GM21423 (cell line): Measurements from ENCODE around the gene GAGE1.
"Not testable (repeated sequence)": the region's sequence is repeated elsewhere in the genome, so short reads cannot be mapped to it uniquely, and the experiment has no call there.

Experiments
- ATAC-seq: cut with Tn5 transposase; IDR thresholded peaks from one replicate; pipeline ENCODE4 v1.9.1; 2021; ENCODE audit warnings: mild to moderate bottlenecking, moderate library complexity; ENCODE audit not compliant: unreplicated experiment

GAGE1 gene, protein sequence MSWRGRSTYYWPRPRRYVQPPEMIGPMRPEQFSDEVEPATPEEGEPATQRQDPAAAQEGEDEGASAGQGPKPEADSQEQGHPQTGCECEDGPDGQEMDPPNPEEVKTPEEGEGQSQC

DNA sequence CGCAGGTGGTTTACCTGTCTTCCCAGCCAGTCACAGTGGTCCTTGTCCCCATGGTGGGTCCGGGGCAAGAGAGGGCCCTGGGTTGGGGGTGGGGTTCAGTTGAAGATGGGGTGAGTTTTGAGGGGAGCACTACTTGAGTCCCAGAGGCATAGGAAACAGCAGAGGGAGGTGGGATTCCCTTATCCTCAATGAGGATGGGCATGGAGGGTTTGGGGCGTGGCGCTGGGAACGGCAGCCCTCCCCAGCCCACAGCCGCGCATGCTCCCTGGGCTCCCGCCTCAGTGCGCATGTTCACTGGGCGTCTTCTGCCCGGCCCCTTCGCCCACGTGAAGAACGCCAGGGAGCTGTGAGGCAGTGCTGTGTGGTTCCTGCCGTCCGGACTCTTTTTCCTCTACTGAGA lies at the start of gene GAGE1:
GAGE1 (plus strand) TSS at position 301 of the 400 bp plus-strand sequence. CDS start 1,155 bp downstream, outside the sequence.
- not testable (repeated sequence) for ATAC-seq

- not testable (repeated sequence) for ATAC-seq
Observed at GRCh38 chrX:49550989-49551388, 47.8 kb upstream of the GAGE1 start, which contains the start of gene GAGE12E. GAGE12E (plus strand) TSS chrX:49551289; CDS start chrX:49552444, 1,155 bp downstream.

- not testable (repeated sequence) for ATAC-seq
Observed at GRCh38 chrX:49560542-49560941, 38.3 kb upstream of the GAGE1 start, which contains the start of gene GAGE12F. GAGE12F (plus strand) TSS chrX:49560842; CDS start chrX:49561997, 1,155 bp downstream.

DNA sequence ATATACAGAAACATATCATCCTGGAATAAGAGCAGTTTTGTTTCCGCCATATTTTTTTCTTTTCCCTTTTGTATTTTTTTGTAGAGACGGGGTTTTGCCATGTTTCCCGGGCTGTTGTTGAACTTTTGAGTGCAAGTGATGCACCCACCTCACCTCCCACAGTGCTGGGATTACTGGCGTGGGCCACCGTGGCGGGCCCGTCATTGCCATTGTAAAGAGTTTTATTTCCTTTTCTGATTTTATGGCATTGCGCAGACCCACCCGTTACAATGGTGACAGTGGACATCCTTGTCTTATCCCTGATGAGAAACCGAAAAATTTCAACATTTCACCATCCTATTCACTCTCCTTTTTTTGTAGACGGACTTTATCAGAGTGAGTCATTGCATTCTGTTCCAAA lies 30.1 kb upstream of the GAGE1 start:
- ATAC-seq, result not testable (repeated sequence)

DNA sequence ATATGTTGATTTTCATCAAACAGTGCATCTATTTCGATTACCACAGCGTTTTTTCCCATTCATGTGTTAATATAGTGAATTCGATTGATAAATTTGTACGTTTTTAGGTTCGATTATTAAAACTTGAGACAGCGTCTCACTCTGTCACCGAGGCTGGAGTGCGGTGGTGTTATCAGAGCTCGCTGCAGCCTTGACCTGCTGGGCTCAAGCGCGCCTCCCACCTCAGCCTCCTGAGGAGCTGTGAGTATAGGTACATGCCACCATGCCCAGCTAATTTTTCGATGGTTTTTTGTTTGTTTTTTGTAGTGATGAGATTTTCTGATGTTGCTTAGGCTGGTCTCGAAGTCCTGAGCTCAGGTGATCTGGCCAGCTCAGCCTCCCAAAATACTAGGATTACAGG lies 29.7 kb upstream of the GAGE1 start:
- not testable (repeated sequence) for ATAC-seq

GRCh38 chrX:49570100-49570499 lies 28.7 kb upstream of the GAGE1 start, which contains the start of gene GAGE12G:
GAGE12G (plus strand) TSS chrX:49570400; CDS start chrX:49571555, 1,155 bp downstream.
- ATAC-seq, result not testable (repeated sequence)

GRCh38 chrX:49579649-49580048 lies 19.2 kb upstream of the GAGE1 start, which contains the start of gene GAGE12H:
GAGE12H (plus strand) TSS chrX:49579949; CDS start chrX:49581104, 1,155 bp downstream.
- ATAC-seq, result not testable (repeated sequence)

DNA sequence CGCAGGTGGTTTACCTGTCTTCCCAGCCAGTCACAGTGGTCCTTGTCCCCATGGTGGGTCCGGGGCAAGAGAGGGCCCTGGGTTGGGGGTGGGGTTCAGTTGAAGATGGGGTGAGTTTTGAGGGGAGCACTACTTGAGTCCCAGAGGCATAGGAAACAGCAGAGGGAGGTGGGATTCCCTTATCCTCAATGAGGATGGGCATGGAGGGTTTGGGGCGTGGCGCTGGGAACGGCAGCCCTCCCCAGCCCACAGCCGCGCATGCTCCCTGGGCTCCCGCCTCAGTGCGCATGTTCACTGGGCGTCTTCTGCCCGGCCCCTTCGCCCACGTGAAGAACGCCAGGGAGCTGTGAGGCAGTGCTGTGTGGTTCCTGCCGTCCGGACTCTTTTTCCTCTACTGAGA lies 9.6 kb upstream of the GAGE1 start, which contains the start of gene GAGE2A:
GAGE2A (plus strand) TSS at position 301 of the 400 bp plus-strand sequence. CDS start 1,155 bp downstream, outside the sequence.
- not testable (repeated sequence) for ATAC-seq

DNA sequence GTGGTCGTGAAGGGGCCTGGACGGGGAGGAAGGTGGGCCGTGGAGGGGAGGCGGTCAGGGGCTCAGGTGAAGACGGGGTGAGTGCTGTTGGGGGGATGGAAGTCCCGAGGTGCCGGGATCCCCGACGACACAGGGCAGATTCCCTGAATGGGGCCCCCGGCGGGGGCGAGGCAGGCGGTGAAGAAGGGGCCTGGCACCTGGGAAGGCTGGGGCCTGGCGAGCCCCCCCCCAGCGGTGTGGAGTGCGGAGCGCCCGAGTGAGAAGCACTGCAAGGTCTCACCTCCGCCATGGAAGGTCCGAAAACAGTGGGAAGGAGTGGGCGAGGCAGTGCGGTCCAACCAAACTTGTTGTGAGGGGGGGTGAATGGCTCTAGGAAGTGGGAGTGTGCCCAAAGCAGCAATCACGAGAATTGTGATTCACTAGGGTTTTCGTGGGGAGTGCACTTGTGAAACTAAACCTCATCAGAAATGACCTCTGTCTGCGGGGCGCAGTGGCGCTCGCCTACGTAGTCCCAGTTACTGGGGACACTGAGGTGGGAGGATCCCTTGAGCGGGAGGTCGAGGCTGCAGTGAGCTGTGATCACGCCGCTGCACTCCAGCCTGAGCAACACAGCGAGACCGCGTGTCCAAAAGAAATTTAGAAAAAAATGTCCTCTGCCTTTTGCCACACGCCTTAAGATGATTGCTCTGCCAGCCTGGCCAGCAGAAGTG lies 8.9 kb upstream of the GAGE1 start:
- ATAC-seq, result not testable (repeated sequence)

- not testable (repeated sequence) for ATAC-seq
Observed at GRCh38 chrX:49590488-49590887, 8.3 kb upstream of the GAGE1 start.

DNA sequence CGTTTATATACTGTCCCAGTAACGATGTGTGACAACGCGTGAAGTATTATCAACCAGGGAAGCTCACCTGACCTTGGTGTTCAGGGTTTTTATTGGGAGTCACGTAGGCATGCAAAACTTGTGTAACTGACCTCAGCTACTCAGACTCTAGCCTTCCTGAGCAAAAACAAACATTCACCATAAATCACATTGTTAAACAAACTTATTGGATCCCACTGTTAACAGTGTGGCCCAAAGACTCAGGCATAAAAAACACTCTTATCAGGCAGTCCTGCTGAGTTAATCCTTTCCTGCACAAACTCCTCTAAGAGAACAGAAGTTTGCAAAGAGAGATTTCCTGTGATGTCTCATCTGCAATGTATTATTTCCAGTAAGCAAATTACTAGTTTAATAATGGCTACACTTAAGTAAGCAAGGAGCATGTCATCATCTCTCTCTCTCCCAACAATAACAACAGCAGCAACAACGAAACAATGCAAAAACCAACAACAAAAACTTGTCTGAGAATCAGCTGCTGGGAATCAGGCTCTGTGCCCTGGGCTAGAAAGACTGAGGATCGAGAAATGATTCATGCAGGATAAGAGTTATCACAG lies 12.0 kb downstream of the GAGE1 start:
- ATAC-seq, result no peak

GRCh38 chrX:49618574-49618973 lies 19.8 kb downstream of the GAGE1 start:
- no peak for ATAC-seq

- no peak for ATAC-seq
Observed at GRCh38 chrX:49627086-49627777, 28.4 kb downstream of the GAGE1 start.

DNA sequence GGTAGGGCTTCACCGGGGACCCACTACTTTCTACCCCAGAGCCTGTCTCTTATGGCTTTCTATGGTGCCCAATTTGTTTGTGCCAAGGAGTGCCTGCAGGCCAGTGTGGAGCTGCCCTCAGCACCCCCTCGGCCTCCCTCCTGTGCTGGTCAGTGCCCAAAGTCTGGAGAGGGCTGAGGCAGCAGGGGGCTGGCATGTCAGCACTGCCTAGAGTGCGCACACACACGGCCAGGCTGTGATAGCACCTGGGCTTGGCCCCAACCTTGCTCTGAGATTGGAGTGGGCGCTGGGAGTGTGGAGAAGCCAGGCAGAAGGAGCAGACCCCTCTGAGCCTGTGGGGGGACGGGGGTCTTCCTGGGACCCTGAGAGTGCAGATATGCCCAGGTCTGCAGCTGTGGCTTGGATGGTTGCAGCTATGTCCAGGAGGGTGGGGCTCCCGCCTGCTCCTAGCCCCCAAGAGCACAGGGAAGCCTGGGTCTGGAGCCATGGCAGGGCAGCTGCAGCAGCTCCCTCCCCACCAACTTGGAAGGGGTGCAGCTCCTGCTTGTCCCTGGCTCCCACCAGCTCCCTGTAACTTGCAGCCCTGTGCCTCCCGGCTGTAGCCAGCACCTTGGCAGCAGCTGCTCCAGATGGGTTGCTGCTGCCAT lies 46.3 kb downstream of the GAGE1 start:
- ATAC-seq, result no peak

- no peak for ATAC-seq
Observed at GRCh38 chrX:49656533-49656932, 57.7 kb downstream of the GAGE1 start.
